OCI-LY1 (cell line): ENCODE data around the gene RGS7.
"Not testable (repeated sequence)": the region's sequence is repeated elsewhere in the genome, so short reads cannot be mapped to it uniquely, and the experiment has no call there.

Source experiments
- H2AFZ ChIP-seq: fragments of 200-600 bp; sonication (generic), shearing (Covaris generic); 2 replicates; pipeline ENCODE4 v1.6.0; 2014; ENCODE audit warnings: antibody characterized with exemption, mild to moderate bottlenecking, low read length
- H3F3A ChIP-seq: fragments of 200-600 bp; sonication (generic), shearing (Covaris generic); 2 replicates; pipeline ENCODE4 v1.6.0; 2014; ENCODE audit warnings: mild to moderate bottlenecking, antibody characterized with exemption, low read length, moderate library complexity; ENCODE audit not compliant: insufficient read depth
- H3K27ac ChIP-seq: fragments of 200-600 bp; sonication (generic); 2 replicates; pipeline ENCODE4 v1.5.1; 2014; ENCODE audit warnings: low read length, mixed run types, mild to moderate bottlenecking, low read depth; ENCODE audit not compliant: poor library complexity, severe bottlenecking
- H3K27me3 ChIP-seq: fragments of 200-600 bp; sonication (generic); 2 replicates; pipeline ENCODE4 v1.6.0; 2014; ENCODE audit warnings: antibody characterized with exemption, mild to moderate bottlenecking, low read length, moderate library complexity; ENCODE audit not compliant: insufficient read depth
- H3K36me3 ChIP-seq: fragments of 200-600 bp; sonication (generic); 2 replicates; pipeline ENCODE4 v1.6.1; 2014; ENCODE audit warnings: mild to moderate bottlenecking, antibody characterized with exemption, low read length, moderate library complexity, mixed read lengths; ENCODE audit not compliant: insufficient read depth
- H3K4me1 ChIP-seq: fragments of 200-600 bp; sonication (generic); 2 replicates; pipeline ENCODE4 v1.5.1; 2014; ENCODE audit warnings: mild to moderate bottlenecking, low read length, moderate library complexity; ENCODE audit not compliant: insufficient read depth, severe bottlenecking
- H3K4me2 ChIP-seq: fragments of 200-600 bp; sonication (generic), shearing (Covaris generic); 2 replicates; pipeline ENCODE4 v1.6.1; 2014; ENCODE audit warnings: low read length
- H3K4me3 ChIP-seq: fragments of 200-600 bp; sonication (generic); 2 replicates; pipeline ENCODE4 v1.5.1; 2014; ENCODE audit warnings: low read length, low read depth, mild to moderate bottlenecking, mixed read lengths; ENCODE audit not compliant: poor library complexity, severe bottlenecking
- H3K79me2 ChIP-seq: fragments of 200-600 bp; shearing (Covaris generic); 2 replicates; pipeline ENCODE4 v1.6.1; 2016; ENCODE audit warnings: mixed run types, low read length, mixed read lengths; ENCODE audit not compliant: insufficient read depth
- H3K9ac ChIP-seq: fragments of 200-600 bp; sonication (generic), shearing (Covaris generic); 2 replicates; pipeline ENCODE4 v1.6.1; 2014; ENCODE audit warnings: mild to moderate bottlenecking, low read length, mixed read lengths
- H3K9me2 ChIP-seq: fragments of 200-600 bp; sonication (generic), shearing (Covaris generic); 2 replicates; pipeline ENCODE4 v1.6.1; 2014; ENCODE audit warnings: low read depth, mild to moderate bottlenecking, low read length, mixed read lengths
- H3K9me3 ChIP-seq: fragments of 200-600 bp; shearing (Covaris generic); 2 replicates; pipeline ENCODE4 v1.6.1; 2014; ENCODE audit warnings: low read length, mixed read lengths
- H4K20me1 ChIP-seq: fragments of 200-600 bp; sonication (generic), shearing (Covaris generic); 2 replicates; pipeline ENCODE4 v1.6.0; 2016; ENCODE audit warnings: mild to moderate bottlenecking, low read length; ENCODE audit not compliant: insufficient read depth
- CTCF ChIP-seq: fragments of 200-600 bp; sonication (generic), shearing (Covaris generic); IDR thresholded peaks from 2 replicates; pipeline ENCODE4 v1.5.1; 2017; ENCODE audit warnings: mild to moderate bottlenecking, antibody characterized with exemption, low read length, moderate library complexity, mixed read lengths
- EZH2 ChIP-seq: fragments of 200-600 bp; sonication (generic), shearing (Covaris generic); IDR thresholded peaks from 2 replicates; pipeline ENCODE4 v1.8.0; 2017; ENCODE audit warnings: borderline replicate concordance, mixed run types, mild to moderate bottlenecking, antibody characterized with exemption, low read length, moderate library complexity, mixed read lengths

The RGS7 gene

GRCh38 chr1:241299347-241299746 is 57.7 kb downstream of the RGS7 start:
- H3K4me2 ChIP-seq, result no peak overlapping the region
- H3K4me3 ChIP-seq, result no peak overlapping the region
- H3K27ac ChIP-seq, result no peak overlapping the region
- no peak overlapping the region for H3K9ac ChIP-seq
- H2AFZ ChIP-seq, result no peak overlapping the region
- H3K36me3 ChIP-seq, result no peaks in the 10 kb centered on the region
- no peaks in the 10 kb centered on the region for H3K79me2 ChIP-seq
- H3F3A ChIP-seq, result no peaks in the 10 kb centered on the region
- no peaks in the 10 kb centered on the region for H3K9me2 ChIP-seq
- no peaks in the 10 kb centered on the region for H3K4me1 ChIP-seq
- no peaks in the 10 kb centered on the region for H3K27me3 ChIP-seq
- TF ChIP-seq CTCF, result no peak
- no peak for TF ChIP-seq EZH2
- no peaks in the 10 kb centered on the region for H4K20me1 ChIP-seq
- H3K9me3 ChIP-seq, result no peaks in the 10 kb centered on the region

DNA sequence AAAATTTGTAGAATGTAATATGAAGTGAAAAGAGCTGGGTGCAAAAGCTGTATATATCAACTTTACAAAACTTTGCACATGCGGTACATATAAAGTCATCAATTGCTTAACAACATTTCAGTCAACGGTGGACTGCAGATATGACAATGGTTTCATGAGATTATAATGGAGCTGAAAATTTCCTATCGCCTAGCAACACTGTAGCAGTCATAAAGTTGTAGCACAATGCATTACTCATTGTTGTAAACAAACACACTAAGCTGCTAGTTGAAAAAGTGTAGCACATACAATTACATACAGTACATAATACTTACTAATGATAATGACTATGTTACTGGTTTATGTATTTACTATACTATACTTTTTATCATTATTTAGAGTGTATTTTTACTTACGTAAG is 64.0 kb downstream of the RGS7 start:
- Histone ChIP-seq H3K9me3 (no peaks in the 10 kb centered on the region), H3K4me1 (no peaks in the 10 kb centered on the region), H3K4me2 (no peak overlapping the region), H3K9ac (no peak overlapping the region), H3K27me3 (no peaks in the 10 kb centered on the region), H3K27ac (no peak overlapping the region), H3K4me3 (no peak overlapping the region), H4K20me1 (no peaks in the 10 kb centered on the region), H2AFZ (no peak overlapping the region), H3K9me2 (no peaks in the 10 kb centered on the region), H3K79me2 (no peaks in the 10 kb centered on the region), H3K36me3 (no peaks in the 10 kb centered on the region), H3F3A (no peaks in the 10 kb centered on the region)
- TF ChIP-seq EZH2, result no peak
- TF ChIP-seq CTCF, result no peak

DNA sequence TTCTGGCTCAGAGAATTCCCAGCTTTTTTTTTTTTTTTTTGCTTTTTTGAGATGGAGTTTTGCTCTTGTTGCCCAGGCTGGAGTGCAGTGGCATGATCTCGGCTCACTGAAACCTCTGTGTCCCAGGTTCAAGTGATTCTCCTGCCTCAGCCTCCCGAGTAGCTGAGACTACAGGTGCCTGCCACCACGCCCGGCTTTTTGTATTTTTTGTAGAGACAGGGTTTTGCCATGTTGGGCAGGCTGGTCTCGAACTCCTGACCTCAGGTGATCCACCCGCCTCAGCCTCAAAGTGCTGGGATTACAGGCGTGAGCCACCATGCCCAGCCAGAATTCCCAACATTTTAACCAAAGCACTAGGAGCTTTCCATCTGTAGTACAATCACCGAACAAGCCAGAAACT is 65.5 kb downstream of the RGS7 start:
- H2AFZ ChIP-seq, H4K20me1 ChIP-seq, H3K4me3 ChIP-seq, H3K9me2 ChIP-seq, H3K9ac ChIP-seq, H3K79me2 ChIP-seq, H3K36me3 ChIP-seq, H3K27ac ChIP-seq, H3K4me1 ChIP-seq, H3F3A ChIP-seq, H3K4me2 ChIP-seq, H3K27me3 ChIP-seq, H3K9me3 ChIP-seq: not testable (repeated sequence)

DNA sequence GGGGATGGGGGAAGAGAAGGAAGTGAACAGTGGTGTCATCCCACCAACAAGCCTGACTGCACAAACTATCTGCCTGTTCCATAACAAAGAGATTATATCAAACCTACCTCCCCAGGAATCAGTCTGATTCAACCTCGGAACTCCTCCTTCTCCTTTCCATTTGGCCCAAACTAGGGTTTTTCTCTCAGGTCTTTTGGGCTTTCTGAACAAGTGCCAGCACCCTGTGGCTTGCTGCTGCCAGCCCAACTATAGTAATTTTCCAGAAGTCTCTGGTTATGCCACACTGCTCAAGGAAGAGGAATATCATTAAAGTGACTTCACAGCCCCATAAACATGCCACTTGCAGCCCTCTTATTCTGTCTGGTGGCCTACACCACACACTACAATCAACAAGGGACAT is 70.5 kb downstream of the RGS7 start:
- no peak for TF ChIP-seq CTCF
- Histone ChIP-seq H3K9me3 (no peaks in the 10 kb centered on the region), H3K27me3 (no peaks in the 10 kb centered on the region)

More for the DNA sequence above, 70.5 kb downstream of the RGS7 start:
- Histone ChIP-seq H3K4me2 (no peak overlapping the region), H3K9me2 (no peaks in the 10 kb centered on the region), H2AFZ (no peak overlapping the region), H3K27ac (no peak overlapping the region), H3K4me1 (no peaks in the 10 kb centered on the region), H3F3A (no peaks in the 10 kb centered on the region), H4K20me1 (no peaks in the 10 kb centered on the region), H3K9ac (no peak overlapping the region), H3K79me2 (no peaks in the 10 kb centered on the region), H3K4me3 (no peak overlapping the region), H3K36me3 (no peaks in the 10 kb centered on the region)
